Aorta (tissue), 5 donors: ENCODE measurements around the gene POLD2. TPM values are rescaled to one million over a fixed set of nuclear protein-coding genes. Genes with fewer than 3 reads are reported as not detected.

Experiments
- ATAC-seq: fragments of 200-7000 bp; cut with Tn5 transposase; one replicate; pipeline ENCODE4 v1.9.1; 2022; ENCODE audit warnings: moderate library complexity; ENCODE audit not compliant: low FRiP score
- DNase-seq, 2 donors: peaks; one replicate each; pipeline ENCODE4 v3.0.0-alpha.2; 2020
- H3K27ac ChIP-seq, 2 donors: one replicate each; pipeline ENCODE4 v1.5.1; 2013; ENCODE audit warnings: low read length in 2 of 2, mild to moderate bottlenecking in 2 of 2, moderate library complexity in 2 of 2, control low read depth in 1 of 2, inconsistent platforms in 1 of 2, low read depth in 1 of 2
- H3K27me3 ChIP-seq, 2 donors: one replicate each; pipeline ENCODE4 v1.6.1; 2013; ENCODE audit warnings: control low read depth in 1 of 2, low read length in 1 of 2, mild to moderate bottlenecking in 1 of 2, moderate library complexity in 1 of 2; ENCODE audit not compliant: insufficient read depth in 2 of 2, control insufficient read depth in 1 of 2
- H3K36me3 ChIP-seq, 2 donors: one replicate each; pipeline ENCODE4 v1.6.1; 2013; ENCODE audit warnings: control low read depth in 1 of 2, low read length in 1 of 2, mild to moderate bottlenecking in 1 of 2; ENCODE audit not compliant: insufficient read depth in 2 of 2, control insufficient read depth in 1 of 2
- H3K4me1 ChIP-seq, 2 donors: one replicate each; pipeline ENCODE4 v1.6.1; 2013; ENCODE audit warnings: low read length in 2 of 2, control low read depth in 1 of 2, mild to moderate bottlenecking in 1 of 2, moderate library complexity in 1 of 2; ENCODE audit not compliant: insufficient read depth in 2 of 2, control insufficient read depth in 1 of 2
- H3K4me3 ChIP-seq, 2 donors: one replicate each; pipeline ENCODE4 v1.5.1; 2013; ENCODE audit warnings: low read length in 2 of 2, control low read depth in 1 of 2, mild to moderate bottlenecking in 1 of 2
- H3K9me3 ChIP-seq: one replicate; pipeline ENCODE4 v1.6.1; 2013; ENCODE audit warnings: mild to moderate bottlenecking, low read length; ENCODE audit not compliant: control insufficient read depth
- WGBS, 2 donors: extraction: QIAGEN DNeasy Blood & Tissue Kit; methylation state at CpG; one replicate each; pipeline ENCODE4 v1.1.7; 2013; 5-methylcytosine and 5-hydroxymethylcytosine counted together
- intact Hi-C, 2 donors: fragments of 100-400 bp; cut with DNase I; formaldehyde crosslinking; loops; one replicate each; pipeline versions ENCODE4 v1.14.2 to v1.15.0; 2022
- polyA plus RNA-seq, 2 donors: library from polyadenylated mRNA; stranded (reverse); fragments of 200-250 nt; gene quantifications; one replicate each; pipeline ENCODE4 v1.2.3, GENCODE V29; 2013
- total RNA-seq, 2 donors: library from RNA; stranded (reverse); fragmentation: NEBNext Ultra II Directional; extraction: Animal tissue kit (Norgen Biotek cat#: 25700); gene quantifications; one replicate each; pipeline ENCODE4 v1.2.1, GENCODE V29; 2021
- donor health status: healthy with polysubstance abuse.
- donor health status: Bipolar disorder and iron deficiency.
- donor health status: DM: no; HTN: no; CAD: no.
- donor health status: DM: no; HTN: no; CAD: no.
- donor health status: DM: yes; HTN: yes; CAD: no.

POLD2 gene
- total and polyA plus RNA-seq, 4 donors: 31.6 to 93.1 (median 51.5) TPM

DNA sequence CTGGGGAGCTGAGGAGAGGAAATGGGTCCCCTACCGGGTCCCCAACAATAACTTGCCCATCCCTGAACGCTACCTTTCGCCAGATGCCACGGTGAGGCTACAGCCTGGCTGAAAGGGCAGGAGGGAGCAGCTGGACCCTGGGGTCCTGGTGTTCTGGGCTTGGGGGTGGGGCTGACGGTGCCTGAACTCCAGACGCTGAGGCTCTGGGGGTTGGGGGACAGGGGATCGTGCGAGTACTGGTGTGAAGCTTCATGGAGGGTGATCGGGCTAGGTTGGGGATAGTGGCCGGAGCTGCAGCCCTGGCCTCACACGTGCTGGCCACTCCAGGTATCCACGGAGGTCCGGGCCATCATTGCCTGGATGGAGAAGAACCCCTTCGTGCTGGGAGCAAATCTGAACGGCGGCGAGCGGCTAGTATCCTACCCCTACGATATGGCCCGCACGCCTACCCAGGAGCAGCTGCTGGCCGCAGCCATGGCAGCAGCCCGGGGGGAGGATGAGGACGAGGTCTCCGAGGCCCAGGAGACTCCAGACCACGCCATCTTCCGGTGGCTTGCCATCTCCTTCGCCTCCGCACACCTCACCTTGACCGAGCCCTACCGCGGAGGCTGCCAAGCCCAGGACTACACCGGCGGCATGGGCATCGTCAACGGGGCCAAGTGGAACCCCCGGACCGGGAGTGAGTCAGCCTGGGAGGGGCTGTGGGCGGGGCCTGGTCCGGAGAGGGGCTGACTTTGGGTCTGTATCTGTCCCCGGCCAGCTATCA, 10.9 kb downstream of the POLD2 start:
- H3K4me3 ChIP-seq: no peak overlapping the region
- ATAC-seq: no peak
- H3K27ac ChIP-seq: no peak overlapping the region
- no peaks in the 10 kb centered on the region for H3K27me3 ChIP-seq
- intact Hi-C loops: no loop called here
- peak in 1 of 2 donors; percentile 54 for DNase-seq
- no peaks in the 10 kb centered on the region for H3K9me3 ChIP-seq
- H3K4me1 ChIP-seq: no peaks in the 10 kb centered on the region
- WGBS, 2 donors: 63 to 67% methylated on average over 41 of the region's 41 CpGs
- H3K36me3 ChIP-seq: peaks cover 0 to 15% of the 10 kb centered on the region in 2 donors

DNA sequence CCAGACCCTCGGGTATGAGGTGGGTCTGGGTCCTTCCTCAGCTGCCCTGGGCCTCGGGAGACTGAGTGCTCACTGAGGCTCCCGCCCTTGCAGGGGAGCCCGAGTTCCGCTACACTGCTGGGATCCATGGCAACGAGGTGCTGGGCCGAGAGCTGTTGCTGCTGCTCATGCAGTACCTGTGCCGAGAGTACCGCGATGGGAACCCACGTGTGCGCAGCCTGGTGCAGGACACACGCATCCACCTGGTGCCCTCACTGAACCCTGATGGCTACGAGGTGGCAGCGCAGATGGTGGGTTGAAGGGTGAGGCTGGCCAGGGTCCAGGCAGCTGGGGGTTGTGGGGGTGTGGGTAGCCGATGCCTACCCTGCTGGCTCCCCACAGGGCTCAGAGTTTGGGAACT, 11.6 kb downstream of the POLD2 start:
- no peak for ATAC-seq
- 80 to 85% methylated on average over 15 to 16 of the region's 16 CpGs for WGBS, 2 donors

DNA sequence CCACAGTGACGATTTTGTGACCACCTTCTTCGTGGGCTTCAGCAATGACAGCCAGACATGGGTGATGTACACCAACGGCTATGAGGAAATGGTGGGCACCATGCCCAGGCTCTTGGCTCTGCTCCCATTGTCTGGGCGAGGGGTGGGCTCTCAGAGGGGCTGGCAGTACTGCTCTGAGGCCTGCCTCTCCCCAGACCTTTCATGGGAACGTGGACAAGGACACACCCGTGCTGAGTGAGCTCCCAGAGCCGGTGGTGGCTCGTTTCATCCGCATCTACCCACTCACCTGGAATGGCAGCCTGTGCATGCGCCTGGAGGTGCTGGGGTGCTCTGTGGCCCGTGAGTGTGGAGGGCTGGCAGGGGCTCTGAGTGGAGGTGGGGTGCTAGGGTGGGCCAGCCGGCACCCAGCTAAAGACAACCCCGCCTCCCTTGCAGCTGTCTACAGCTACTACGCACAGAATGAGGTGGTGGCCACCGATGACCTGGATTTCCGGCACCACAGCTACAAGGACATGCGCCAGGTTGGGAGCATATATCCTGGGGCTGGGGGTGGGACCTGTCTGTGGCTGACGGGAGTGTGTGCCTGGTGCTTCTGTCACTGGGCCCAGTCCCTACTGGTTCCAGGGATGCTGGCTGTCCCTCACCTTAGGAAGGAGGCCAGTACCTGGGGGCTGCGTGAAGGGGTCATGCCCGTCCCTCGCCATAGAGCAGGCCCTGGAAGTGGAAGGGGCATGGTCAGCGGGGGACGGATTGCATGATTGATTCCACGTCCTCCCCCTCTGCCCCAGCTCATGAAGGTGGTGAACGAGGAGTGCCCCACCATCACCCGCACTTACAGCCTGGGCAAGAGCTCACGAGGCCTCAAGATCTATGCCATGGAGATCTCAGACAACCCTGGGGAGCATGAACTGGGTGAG, 12.4 kb downstream of the POLD2 start:
- Histone ChIP-seq H3K4me1 (peaks cover 0 to 6% of the 10 kb centered on the region in 2 donors), H3K9me3 (no peaks in the 10 kb centered on the region), H3K27me3 (no peaks in the 10 kb centered on the region), H3K4me3 (no peak overlapping the region), H3K36me3 (peaks cover 0 to 15% of the 10 kb centered on the region in 2 donors), H3K27ac (no peak overlapping the region)
- ATAC-seq (no peak), DNase-seq (peak in 1 of 2 donors; percentile 51)
- intact Hi-C loops: no loop called here
- WGBS, 2 donors: 57 to 58% methylated on average over 26 to 27 of the region's 27 CpGs

More for the DNA sequence above, 11.6 kb downstream of the POLD2 start:
- no peaks in the 10 kb centered on the region for H3K9me3 ChIP-seq
- peaks cover 0 to 15% of the 10 kb centered on the region in 2 donors for H3K36me3 ChIP-seq
- H3K4me1 ChIP-seq: peaks cover 0 to 2% of the 10 kb centered on the region in 2 donors
- no peak overlapping the region for H3K4me3 ChIP-seq
- H3K27ac ChIP-seq: no peak overlapping the region
- no peaks in the 10 kb centered on the region for H3K27me3 ChIP-seq
- peak in 1 of 2 donors; percentile 46 for DNase-seq
- intact Hi-C loops: no loop called here

DNA sequence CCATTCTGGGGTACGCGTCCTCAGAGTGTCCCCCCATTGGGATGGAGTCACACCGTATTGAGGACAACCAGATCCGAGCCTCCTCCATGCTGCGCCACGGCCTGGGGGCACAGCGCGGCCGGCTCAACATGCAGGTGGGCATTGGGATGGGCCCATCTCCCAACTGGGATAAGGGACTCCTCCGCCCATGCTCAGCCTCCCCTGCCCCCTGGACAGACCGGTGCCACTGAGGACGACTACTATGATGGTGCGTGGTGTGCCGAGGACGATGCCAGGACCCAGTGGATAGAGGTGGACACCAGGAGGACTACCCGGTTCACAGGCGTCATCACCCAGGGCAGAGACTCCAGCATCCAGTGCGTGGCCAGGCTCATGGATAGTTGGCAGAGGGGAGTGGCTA, 13.4 kb downstream of the POLD2 start:
- peak overlapping the region in 1 of 2 donors; percentile 22 for H3K27ac ChIP-seq
- ATAC-seq: no peak
- H3K4me1 ChIP-seq: peaks cover 0 to 6% of the 10 kb centered on the region in 2 donors
- WGBS, 2 donors: 85% methylated on average over 18 of the region's 18 CpGs
- H3K9me3 ChIP-seq: no peaks in the 10 kb centered on the region
- intact Hi-C loops: loop anchor here in 1 of 2 donors (5.0 kb wide), 1 partner anchor 38 kb away; no protein-coding TSS in a partner anchor
- peaks cover 0 to 15% of the 10 kb centered on the region in 2 donors for H3K36me3 ChIP-seq
- no peak overlapping the region for H3K4me3 ChIP-seq
- peak in 1 of 2 donors; percentile 53 for DNase-seq
- H3K27me3 ChIP-seq: no peaks in the 10 kb centered on the region

DNA sequence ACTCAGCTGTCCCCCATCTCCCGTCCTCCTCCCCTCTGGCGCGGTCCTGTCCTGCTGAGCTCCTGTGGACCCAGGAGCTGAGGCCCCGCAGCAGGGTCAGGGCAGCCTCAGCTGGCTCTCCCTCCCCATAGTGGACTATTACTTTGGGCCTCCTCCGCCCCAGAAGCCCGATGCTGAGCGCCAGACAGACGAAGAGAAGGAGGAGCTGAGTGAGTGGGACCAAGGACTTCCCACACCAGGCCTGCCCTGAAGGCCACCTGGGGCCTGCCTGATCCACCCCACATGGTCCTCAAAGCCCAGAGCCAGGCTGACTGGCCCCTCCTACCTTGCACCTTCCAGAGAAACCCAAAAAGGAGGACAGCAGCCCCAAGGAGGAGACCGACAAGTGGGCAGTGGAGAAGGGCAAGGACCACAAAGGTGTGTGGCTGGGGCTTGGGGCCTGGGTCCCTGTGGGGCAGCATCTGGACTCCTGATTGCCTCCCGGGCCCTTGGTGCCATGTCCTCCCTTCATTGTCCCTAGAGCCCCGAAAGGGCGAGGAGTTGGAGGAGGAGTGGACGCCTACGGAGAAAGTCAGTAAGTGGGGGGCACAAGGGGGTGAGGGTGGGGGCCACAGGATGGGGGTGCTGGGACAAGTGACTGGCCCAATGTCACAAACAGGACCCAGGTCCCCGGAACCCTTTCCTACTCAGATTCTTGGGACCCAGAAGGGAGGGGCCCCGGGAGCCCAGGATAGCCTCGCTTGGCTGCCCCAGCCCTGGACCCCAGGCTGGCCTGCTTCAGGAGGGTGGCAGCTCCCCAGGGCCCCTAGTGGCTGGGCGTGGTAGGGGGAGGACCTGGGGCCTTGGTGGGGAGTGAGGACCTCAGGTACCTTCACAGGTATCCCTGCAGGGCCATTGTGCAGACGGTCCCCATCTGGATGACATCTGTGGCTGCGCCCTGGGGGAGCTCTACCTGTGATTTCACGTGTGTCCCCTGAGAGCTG, 14.3 kb downstream of the POLD2 start:
- no peak for ATAC-seq
- Histone ChIP-seq H3K27me3 (no peaks in the 10 kb centered on the region), H3K9me3 (no peaks in the 10 kb centered on the region), H3K27ac (peak overlapping the region in 1 of 2 donors; percentile 25), H3K4me3 (no peak overlapping the region), H3K36me3 (peaks cover 0 to 15% of the 10 kb centered on the region in 2 donors), H3K4me1 (peaks cover 0 to 6% of the 10 kb centered on the region in 2 donors)
- peak in 1 of 2 donors; percentile 46 for DNase-seq
- intact Hi-C loops: loop anchor here in 1 of 2 donors (5.0 kb wide), 1 partner anchor 37 kb away; no protein-coding TSS in a partner anchor
- WGBS, 2 donors: 79 to 82% methylated on average over 20 to 21 of the region's 21 CpGs

DNA sequence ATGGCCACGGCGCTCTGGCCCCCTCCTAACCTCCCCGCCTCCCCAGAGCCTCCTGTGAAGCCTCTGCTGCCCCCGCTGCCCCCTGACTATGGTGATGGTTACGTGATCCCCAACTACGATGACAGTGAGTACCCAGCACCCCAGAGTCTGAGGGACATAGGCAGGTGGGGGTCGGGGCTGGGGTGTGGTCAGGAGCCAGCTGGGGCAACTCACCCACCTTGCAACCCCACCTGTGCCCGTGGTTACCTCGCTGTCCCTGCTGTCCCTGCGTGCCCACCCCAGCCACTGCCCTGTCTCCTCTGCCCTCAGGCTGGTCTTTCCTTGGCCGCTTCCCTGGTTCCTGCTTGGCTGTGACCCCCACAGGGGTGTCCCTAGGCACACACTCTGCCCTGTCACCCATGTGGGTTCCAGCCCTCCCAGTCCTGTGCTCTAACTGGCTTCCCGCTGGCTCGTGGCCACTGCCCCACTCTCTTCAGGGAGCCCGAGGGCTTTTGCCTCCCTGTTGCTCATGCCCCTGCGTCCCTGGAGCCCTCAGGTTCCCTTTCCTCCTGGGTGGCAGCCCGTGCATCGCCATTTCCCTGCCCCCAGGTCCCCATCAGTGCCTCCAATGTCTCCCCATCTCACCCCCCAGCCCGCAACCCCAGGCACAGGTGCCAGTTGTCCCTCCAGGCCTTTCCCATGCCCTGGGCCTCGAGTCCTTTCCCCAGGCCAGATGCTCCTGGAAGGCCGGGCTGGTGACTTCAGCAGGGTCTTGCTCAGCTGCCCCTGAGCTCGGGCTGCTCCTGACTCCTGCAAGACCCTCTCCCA, 15.2 kb downstream of the POLD2 start:
- Histone ChIP-seq H3K27ac (peak overlapping the region in 1 of 2 donors; percentile 41), H3K27me3 (no peaks in the 10 kb centered on the region), H3K4me3 (no peak overlapping the region), H3K36me3 (peaks cover 0 to 15% of the 10 kb centered on the region in 2 donors), H3K4me1 (peaks cover 0 to 6% of the 10 kb centered on the region in 2 donors), H3K9me3 (no peaks in the 10 kb centered on the region)
- no peak for ATAC-seq
- intact Hi-C loops: loop anchor here (2.0 to 5.0 kb wide), 2 partner anchors 29 to 36 kb away; no protein-coding TSS in a partner anchor
- WGBS, 2 donors: 81 to 84% methylated on average over 18 to 21 of the region's 21 CpGs
- peak in 1 of 2 donors; percentile 36 for DNase-seq

DNA sequence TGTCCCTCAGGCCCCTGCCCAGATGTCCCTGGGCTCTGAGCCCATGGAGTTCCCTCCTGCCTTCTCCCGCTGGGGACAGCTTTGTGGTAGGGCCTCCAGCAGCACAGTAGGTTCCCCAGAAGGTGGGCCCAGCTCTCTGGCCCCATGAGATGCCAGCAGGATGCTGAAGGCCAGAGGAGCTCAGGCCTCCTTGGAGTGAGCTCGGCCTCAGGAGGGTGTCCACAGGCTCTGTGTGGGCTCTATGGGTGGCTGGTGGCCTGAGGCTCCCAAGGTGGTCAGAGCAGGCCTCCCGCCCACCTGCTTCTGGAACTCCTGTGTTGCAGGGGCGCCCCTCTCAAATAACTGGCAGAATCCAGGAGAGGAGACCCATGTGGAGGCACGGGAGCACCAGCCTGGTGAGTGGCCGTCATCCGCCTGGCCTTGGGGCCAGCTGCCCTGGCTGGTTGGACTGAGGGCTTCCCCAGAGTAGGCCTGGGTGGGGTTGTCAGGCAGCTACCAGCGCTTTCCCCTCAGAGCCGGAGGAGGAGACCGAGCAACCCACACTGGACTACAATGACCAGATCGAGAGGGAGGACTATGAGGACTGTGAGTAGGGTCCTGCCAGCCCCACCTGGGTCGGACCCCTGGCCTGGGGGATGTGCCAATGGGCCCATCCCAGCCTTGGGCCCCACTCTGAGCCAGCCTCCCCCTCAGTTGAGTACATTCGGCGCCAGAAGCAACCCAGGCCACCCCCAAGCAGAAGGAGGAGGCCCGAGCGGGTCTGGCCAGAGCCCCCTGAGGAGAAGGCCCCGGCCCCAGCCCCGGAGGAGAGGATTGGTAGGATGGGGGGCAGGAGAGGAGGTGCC, 16.0 kb downstream of the POLD2 start:
- no peaks in the 10 kb centered on the region for H3K9me3 ChIP-seq
- H3K27ac ChIP-seq: peak overlapping the region; percentile 69 to 89
- peak in 1 of 2 donors; percentile 53 for DNase-seq
- ATAC-seq: no peak
- WGBS, 2 donors: 78 to 82% methylated on average over 17 to 18 of the region's 18 CpGs
- intact Hi-C loops: loop anchor here (2.0 to 5.0 kb wide), 2 partner anchors 29 to 35 kb away; no protein-coding TSS in a partner anchor
- H3K36me3 ChIP-seq: peaks cover 0 to 15% of the 10 kb centered on the region in 2 donors
- H3K4me3 ChIP-seq: no peak overlapping the region
- peaks cover 0 to 9% of the 10 kb centered on the region in 2 donors for H3K4me1 ChIP-seq
- H3K27me3 ChIP-seq: no peaks in the 10 kb centered on the region
